ENCODE results near the gene PSME4.

GRCh38 chr2:53944542-53944941 lies 26.3 kb downstream of the PSME4 start:
- TF ChIP-seq CTCF (IDR thresholded peaks at IDR 0.05; ENCODE audit: low read length) (no peak), EZH2 (optimal IDR thresholded peaks at IDR 0.05; ENCODE audit: low read depth, low read length) (no peak)
